CD4-positive, alpha-beta T cell treated with Interleukin-12 subunit alpha and Interleukin-12 subunit beta, for 1 hour (primary cell): ENCODE measurements around the gene SLC25A1.
A peak's percentile ranks its signal among the peaks of the same experiment; 100 is the strongest.

Experiments
- DNase-seq: peaks from one replicate; pipeline ENCODE4 v3.0.0-alpha.2; 2020

The SLC25A1 gene

GRCh38 chr22:19178657-19179496 is at the start of gene SLC25A1:
SLC25A1 (minus strand) TSS chr22:19178736; CDS start chr22:19178673, 63 bp downstream.
- peak; percentile 88 for DNase-seq

- no peak for DNase-seq
Observed at GRCh38 chr22:19228179-19228578, 49.6 kb upstream of the SLC25A1 start.

DNA sequence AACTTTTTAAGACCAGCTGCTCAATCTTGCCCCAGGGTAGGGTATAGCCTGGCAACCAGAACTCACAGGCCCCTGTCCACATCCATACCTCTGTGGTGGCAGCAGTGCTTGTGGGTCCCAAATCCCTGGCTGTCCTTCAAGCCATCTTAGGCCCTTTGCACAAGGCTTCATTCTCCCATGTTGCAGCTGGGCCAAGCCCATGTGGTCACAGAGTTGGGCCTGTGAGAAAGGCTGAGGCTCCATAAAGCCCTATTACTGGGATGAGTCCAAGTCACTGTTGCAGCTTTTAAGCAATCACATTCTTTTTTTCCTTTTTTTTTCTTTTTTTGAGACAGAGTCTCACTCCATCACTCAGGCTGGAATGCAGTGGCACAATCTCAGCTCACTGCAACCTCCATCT is 47.9 kb upstream of the SLC25A1 start:
- no peak for DNase-seq

DNA sequence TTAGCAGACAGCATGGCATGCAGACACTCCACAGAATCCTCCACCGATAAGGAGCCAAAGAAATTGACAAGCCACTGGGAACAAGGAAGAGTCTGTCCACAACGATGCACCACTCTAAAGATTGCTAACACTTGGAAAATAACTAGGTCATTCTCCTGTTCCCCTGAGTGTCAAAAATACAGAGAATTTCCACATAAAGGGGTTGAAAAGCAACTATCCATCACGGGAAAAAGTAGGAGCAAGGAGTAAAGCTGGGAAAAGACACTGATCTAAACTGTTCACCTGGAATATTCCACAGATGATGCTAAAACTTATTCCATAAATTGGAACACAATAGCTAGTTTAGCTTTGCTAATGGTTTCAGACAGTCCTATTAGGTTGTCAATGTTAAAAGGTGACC is 47.0 kb upstream of the SLC25A1 start:
- no peak for DNase-seq

DNA sequence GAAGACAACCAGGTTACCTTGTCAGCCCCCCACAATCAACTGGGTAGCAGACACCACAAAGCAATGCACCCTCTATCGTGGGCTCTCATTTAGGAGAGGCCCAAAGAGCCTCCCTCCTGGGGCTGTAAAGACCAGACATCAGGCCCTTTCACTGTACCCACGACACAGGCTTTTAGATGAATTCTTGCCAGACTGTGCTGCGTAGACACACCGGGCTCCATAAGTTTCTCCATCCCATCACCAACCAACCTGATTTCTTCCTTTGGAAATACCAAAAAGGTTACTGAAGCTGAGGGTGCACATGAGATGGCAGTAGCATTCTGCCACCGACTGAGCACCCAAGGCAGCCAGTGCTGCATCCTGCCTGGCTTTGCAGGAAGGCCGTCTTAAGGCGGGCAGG is 46.4 kb upstream of the SLC25A1 start:
- DNase-seq: no peak

GRCh38 chr22:19224557-19224956 is 46.0 kb upstream of the SLC25A1 start:
- no peak for DNase-seq

DNA sequence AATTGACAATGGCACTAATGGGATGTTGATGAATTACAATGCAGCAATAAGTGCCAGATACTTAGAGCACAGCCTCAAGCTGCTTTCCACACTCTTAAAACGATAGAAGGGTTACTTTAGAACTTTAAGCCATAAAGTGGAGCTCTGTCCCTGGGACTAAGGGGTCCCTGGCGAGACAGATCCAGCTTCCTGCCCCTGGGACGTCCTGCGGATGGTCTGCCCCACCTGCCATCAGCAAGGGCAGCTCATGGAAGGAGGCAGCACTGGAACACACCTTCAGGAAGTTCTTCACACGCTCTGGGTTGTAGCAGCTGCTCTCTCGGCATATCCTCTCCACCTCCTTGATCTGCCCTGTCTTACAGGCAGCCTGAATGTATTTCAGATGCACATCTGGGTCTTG is 45.1 kb upstream of the SLC25A1 start:
- no peak for DNase-seq

DNA sequence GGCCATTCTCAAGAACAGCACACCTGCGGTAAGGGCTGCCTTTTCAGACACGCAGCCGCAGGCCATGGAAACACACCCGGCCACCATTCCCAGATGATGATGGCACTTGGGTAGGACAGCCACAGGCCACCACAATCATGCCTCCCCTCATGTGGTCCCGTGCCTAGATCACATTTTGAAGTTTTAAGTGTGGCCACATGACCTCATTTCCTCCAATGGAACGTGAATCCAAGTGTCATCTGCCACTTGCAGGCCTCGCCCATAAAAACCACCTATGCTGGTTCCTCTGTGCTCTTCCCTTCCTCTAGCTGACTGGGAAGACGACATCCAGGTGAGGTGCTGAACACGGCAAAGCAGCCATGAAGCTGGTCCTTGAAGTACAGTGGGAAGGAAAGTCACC is 44.6 kb upstream of the SLC25A1 start:
- DNase-seq: no peak

GRCh38 chr22:19222242-19223005 is 43.9 kb upstream of the SLC25A1 start:
- no peak for DNase-seq

GRCh38 chr22:19220867-19221266 is 42.3 kb upstream of the SLC25A1 start:
- no peak for DNase-seq

GRCh38 chr22:19218541-19219233 is 40.2 kb upstream of the SLC25A1 start:
- DNase-seq: no peak

DNA sequence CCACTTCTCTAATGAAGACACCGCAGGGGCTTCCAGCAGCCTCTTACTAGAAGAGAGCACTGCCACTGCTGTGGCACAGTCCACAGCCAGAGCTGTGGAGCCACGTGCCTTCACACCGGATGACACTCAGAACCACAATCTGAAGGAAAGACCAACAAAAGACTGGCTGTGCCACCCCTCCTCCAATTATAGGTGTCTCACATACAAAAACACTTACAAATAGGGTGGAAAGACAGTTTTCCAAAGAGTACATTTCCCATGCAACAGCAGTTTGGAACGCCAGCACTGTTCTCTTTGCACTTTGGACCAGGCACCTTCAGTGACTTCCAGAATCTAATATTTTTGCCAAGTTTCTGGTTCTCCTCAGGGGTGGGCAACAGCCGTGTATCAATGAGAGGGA is 38.0 kb upstream of the SLC25A1 start:
- DNase-seq: no peak

DNA sequence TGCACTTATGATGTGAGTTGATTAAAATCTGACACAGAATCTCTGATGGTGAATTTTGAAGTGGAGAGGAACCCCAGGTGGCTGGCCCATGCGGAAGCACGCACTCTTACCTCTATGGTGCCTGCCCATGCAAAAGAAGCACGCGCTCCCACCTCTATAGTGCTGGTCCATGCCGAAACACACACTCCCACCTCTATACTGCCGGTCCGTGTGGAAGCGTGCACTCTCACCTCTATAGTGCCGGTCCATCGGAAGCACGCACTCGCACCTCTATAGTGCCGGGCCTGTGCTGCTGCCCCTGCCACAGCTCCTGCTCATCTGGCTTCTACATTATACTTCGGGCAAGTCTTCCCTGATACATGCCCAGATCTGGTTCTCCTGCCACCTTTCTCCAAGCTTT is 36.8 kb upstream of the SLC25A1 start:
- no peak for DNase-seq

- DNase-seq: no peak
Observed at GRCh38 chr22:19214078-19214473, 35.5 kb upstream of the SLC25A1 start.

- DNase-seq: no peak
Observed at GRCh38 chr22:19213442-19214077, 35.0 kb upstream of the SLC25A1 start.

DNA sequence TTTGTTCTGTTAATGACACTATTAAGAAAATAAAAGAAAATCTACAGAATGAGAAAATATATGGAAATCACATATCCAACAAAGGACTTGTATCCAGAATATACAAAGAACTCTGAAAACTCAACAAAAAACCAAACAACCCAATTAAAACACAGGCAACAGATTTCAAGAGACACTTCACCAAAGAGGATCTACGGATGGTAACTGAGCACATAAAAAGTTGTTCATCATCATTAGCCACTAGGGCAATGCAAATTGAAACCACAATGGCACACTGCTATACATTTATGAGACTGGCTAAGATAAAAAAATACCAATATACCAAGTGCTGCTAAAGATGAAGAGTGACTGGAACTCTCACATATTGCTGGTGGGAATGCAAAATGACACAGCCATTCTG is 34.5 kb upstream of the SLC25A1 start:
- no peak for DNase-seq

DNA sequence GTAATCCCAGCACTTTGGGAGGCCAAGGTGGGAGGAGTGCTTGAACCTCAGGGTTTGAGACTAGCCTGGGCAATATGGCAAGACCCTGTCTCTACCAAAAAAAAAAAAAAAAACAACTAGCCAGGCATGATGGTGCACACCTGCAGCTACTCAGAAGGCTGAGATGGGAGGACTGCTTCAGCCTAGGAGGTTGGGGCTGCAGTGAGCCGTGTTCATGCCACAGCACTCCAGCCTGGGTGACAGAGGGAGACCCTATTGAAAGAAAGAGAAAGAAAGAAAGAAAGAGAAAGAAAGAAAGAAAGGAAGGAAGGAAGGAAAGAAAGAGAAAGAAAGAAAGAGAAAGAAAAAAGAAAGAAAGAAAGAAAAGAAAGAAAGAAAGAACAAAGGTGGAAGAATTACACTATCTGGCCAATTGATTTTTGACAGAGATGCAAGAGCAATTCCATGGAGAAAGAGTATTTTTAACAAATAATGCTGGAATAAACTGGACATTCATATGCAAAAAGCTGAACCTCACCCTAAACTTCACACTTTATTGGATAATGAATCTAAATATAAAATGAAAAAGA is 33.9 kb upstream of the SLC25A1 start:
- no peak for DNase-seq

DNA sequence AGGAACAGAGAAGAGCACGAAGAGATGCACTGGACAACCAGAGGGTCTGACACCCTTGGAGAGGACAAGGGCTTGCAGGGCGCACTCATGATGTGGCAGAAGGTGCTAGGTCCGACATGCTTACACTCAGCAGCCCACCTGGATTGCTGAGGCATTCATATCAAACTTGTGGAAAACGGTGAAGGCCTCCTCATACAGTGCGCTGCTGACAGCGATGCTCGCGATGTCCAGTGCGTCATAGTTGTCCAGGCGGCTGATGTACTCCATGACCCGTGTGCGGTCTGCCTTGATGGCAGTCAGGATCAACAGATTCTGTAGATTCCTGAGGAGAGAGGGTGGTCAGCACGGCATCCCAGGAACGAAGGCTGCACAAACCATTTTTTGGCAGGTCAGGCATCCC is 31.7 kb upstream of the SLC25A1 start:
- DNase-seq: no peak

- no peak for DNase-seq
Observed at GRCh38 chr22:19208287-19208847, 29.8 kb upstream of the SLC25A1 start.

DNA sequence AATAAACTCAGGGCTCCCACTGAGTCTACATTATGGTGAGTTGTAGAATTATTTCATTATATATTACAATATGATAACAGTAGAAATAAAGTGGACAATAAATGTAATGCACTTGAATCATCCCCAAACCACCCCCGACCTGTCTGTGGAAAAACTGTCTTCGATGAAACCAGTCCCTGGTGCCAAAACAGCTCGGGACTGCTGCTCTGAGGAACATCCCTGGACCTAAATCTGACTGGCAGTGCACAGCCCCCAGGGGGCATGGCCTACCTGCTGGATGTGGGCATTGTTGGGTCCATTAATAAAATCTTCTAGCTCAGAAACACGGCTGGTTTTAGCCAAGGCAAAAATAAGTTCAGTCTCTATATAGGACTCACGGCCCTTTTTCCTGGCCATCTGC is 29.3 kb upstream of the SLC25A1 start:
- no peak for DNase-seq

DNA sequence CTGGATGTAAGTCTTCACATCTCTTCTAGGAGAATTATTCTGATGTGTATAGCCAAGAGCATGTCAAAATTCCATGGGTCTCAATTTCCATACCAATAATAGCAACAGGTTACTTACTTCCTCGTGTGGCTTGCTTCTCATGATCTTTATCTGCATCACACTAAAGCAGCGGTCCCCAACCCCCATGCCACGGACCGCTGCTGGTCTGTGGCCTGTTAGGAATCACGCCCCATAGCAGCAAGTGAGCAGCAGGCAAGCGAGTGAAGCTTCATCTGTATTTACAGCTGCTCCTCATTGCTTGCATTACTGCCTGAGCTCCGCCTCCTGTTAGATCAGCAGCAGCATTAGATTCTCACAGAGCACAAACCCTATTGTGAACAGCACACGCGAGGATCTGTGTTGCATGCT is 28.9 kb upstream of the SLC25A1 start:
- DNase-seq: no peak

DNA sequence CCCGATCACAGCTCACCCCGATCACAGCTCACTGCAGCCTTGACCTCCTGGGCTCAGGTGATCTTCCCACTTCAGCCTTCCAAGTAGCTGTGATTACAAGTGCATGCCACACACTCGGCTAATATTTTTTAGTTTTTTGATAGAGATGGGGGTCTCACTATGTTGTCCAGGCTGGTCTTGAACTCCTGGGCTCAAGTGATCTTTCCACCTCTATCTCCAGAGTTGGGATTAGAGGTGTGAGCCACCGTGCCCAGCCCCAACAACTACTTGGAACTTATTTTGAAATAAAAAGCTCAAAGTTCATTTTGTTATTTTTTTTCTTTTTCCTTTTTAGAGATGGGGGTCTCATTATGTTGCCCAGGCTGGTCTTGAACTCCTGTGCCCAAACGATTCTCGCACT is 27.8 kb upstream of the SLC25A1 start:
- DNase-seq: no peak

DNA sequence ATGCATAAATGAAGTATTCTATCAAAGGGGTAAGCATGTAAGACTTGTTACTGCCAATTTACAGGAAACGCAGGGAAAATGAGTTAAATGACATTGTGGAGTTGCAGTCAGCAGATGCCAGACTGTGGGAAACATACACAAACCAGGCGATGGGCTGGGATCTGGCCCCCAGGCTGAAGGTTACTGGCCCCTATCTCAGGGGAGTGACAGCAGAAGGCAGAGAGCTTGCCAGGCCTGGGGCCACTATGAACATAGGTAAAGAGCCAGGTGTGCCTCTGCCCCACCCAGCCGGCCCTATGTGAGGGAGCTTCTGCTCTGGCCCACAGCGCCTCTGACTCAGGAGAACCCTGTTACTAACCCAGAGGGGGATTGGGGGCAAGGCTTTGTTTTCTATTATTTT is 26.1 kb upstream of the SLC25A1 start:
- no peak for DNase-seq
